ENCODE results near the gene P2RX7.

Gene P2RX7

GRCh38 chr12:121229826-121230537 lies 97.3 kb downstream of the P2RX7 start:
- DNase-seq (ENCODE audit: low spot score), result peak; percentile 93

DNA sequence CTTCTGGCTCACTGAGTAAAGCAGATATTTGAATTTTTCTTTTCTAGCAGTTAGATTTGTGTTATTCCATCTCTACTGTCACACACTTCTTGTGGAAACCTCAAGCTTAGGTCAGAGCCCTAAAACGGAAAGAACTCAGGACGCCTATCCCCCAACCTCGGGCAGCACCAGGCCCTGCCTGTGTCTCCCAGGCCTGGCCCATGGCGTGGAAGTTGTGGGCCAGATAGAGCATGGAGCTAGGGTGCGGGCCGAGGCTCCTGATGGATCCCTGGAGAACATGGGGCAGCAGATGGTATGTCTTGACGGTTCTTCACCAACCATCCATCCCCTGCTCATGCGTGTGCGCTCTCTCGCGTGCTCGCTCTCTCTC lies 97.8 kb downstream of the P2RX7 start:
- no peak for DNase-seq (ENCODE audit: low spot score)

DNA sequence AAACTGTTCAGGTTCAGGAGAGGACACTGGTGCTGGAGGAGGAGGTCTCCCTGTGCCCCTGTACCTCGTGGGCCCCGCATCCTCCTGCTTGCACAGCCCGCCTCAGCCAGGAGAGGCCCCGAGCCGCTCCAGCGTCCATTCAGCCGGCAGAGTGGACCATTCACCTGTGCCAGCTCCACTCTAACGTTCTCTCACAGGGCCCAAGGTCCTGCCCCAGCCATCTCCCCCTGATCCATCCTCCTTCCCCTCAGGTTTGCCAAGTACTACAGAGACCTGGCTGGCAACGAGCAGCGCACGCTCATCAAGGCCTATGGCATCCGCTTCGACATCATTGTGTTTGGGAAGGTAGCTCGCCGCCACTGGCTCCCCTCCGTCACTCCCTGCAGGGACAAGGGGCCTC lies 99.5 kb downstream of the P2RX7 start:
- no peak for DNase-seq (ENCODE audit: low spot score)

- no peak for DNase-seq (ENCODE audit: low spot score)
These were observed 100.4 kb downstream of the P2RX7 start for GRCh38 chr12:121232977-121233627.

GRCh38 chr12:121233628-121234020 lies 100.9 kb downstream of the P2RX7 start:
- no peak for DNase-seq (ENCODE audit: low spot score)

- no peak for DNase-seq (ENCODE audit: low spot score)
These were observed 104.1 kb downstream of the P2RX7 start for GRCh38 chr12:121236776-121237175.

- DNase-seq (ENCODE audit: low spot score), result no peak
These were observed 104.7 kb downstream of the P2RX7 start for GRCh38 chr12:121237415-121237814.
